Breast epithelium (tissue), 4 donors: ENCODE data around the gene SLC24A2. TPM values are rescaled to one million over a fixed set of nuclear protein-coding genes. Genes with fewer than 3 reads are reported as not detected.

Experiments used
- DNase-seq, 2 donors: peaks; one replicate each; pipeline ENCODE4 v3.0.0-alpha.2; 2019; ENCODE audit warnings: low spot score in 2 of 2
- H3K27ac ChIP-seq, 2 donors: fragments of 200-600 bp; sonication (generic) in 1 of 2; one replicate each; pipeline ENCODE4 v1.5.1; 2016 to 2019; ENCODE audit warnings: mild to moderate bottlenecking in 1 of 2
- H3K27me3 ChIP-seq, 2 donors: fragments of 200-600 bp; sonication (generic) in 1 of 2; one replicate each; pipeline versions ENCODE4 v1.5.1 to v1.6.0; 2017 to 2019; ENCODE audit warnings: control low read depth in 1 of 2, mild to moderate bottlenecking in 1 of 2
- H3K36me3 ChIP-seq: fragments of 200-600 bp; one replicate; pipeline ENCODE4 v1.5.1; 2019
- H3K4me1 ChIP-seq, 2 donors: fragments of 200-600 bp; sonication (generic); one replicate each; pipeline ENCODE4 v1.5.1; 2016 to 2019; ENCODE audit warnings: control low read depth in 1 of 2
- H3K4me3 ChIP-seq, 3 donors: fragments of 200-600 bp; sonication (generic); 1 replicate in 2 of 3; 2 replicates in 1 of 3; pipeline ENCODE4 v1.5.1; 2016 to 2019; ENCODE audit warnings: mild to moderate bottlenecking in 3 of 3, moderate library complexity in 2 of 3
- H3K9me3 ChIP-seq, 2 donors: fragments of 200-600 bp; sonication (generic) in 1 of 2; one replicate each; pipeline ENCODE4 v1.5.1; 2016 to 2019; ENCODE audit warnings: control low read depth in 1 of 2
- CTCF ChIP-seq, 3 donors: fragments of 450-650 bp; IDR thresholded peaks; one replicate each; pipeline ENCODE4 v1.5.1; 2016 to 2017; ENCODE audit warnings: antibody characterized with exemption in 3 of 3, mild to moderate bottlenecking in 3 of 3, moderate library complexity in 3 of 3
- POLR2A ChIP-seq: fragments of 450-650 bp; IDR thresholded peaks from one replicate; pipeline ENCODE4 v1.6.1; 2016; ENCODE audit warnings: antibody characterized with exemption, mild to moderate bottlenecking, moderate library complexity
- POLR2AphosphoS5 ChIP-seq, 3 donors: sonication (generic); formaldehyde crosslinking; IDR thresholded peaks; one replicate each; pipeline ENCODE4 v1.6.1; 2017; ENCODE audit warnings: antibody characterized with exemption in 3 of 3
- intact Hi-C: fragments of 100-400 bp; cut with DNase I; formaldehyde crosslinking; loops from one replicate; pipeline ENCODE4 v1.15.1; 2023; ENCODE audit warnings: low total_unique reads
- total RNA-seq, 3 donors: library from RNA; depleted of rRNA; stranded (reverse); fragments of >200 nt; gene quantifications; one replicate each; pipeline ENCODE4 v1.1.0, GENCODE V29; 2016

The SLC24A2 gene
- total RNA-seq, 3 donors from 2014 or later = 0.66 TPM; not detected in 2

- intact Hi-C loops = no loop called here
- no peaks in the 10 kb centered on the region for H3K9me3 ChIP-seq
- no peaks in the 10 kb centered on the region for H3K4me1 ChIP-seq
- TF ChIP-seq CTCF (IDR thresholded peaks at IDR 0.05) = no peak
- TF ChIP-seq POLR2A = no peak
- TF ChIP-seq POLR2AphosphoS5 (IDR thresholded peaks at IDR 0.05) = no peak
- no peak for DNase-seq
- H3K27ac ChIP-seq = no peak overlapping the region
- H3K36me3 ChIP-seq = no peaks in the 10 kb centered on the region
- peak overlapping the region in 1 of 3 donors; percentile 57 for H3K4me3 ChIP-seq
- H3K27me3 ChIP-seq = peaks cover 0 to 16% of the 10 kb centered on the region in 2 donors
These were observed 685 bp downstream of the SLC24A2 start for GRCh38 chr9:19788152-19788551.

DNA sequence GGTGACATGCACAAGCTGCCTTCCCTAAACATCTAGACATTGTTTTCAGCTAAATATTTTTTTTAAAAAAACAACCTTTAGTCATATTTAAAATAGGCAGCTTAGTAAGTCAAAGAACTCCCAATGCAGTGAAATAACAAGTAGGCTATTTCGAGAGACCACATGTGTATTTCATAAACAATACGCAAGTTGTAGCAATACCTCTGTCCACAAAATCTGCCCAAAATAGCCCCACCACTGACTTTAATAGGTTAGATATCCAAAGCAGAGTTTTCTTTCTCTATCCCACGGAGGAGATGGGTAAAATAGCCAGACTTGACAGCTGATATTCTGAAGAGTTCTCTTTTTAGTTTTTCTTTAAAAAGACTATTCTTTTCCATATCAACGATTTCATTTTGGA lies 1.2 kb downstream of the SLC24A2 start:
- Histone ChIP-seq H3K27me3 (peaks cover 0 to 16% of the 10 kb centered on the region in 2 donors), H3K4me1 (no peaks in the 10 kb centered on the region), H3K36me3 (no peaks in the 10 kb centered on the region), H3K27ac (no peak overlapping the region), H3K4me3 (peak overlapping the region in 1 of 3 donors; percentile 57), H3K9me3 (no peaks in the 10 kb centered on the region)
- no peak for DNase-seq
- no peak for TF ChIP-seq POLR2AphosphoS5 (IDR thresholded peaks at IDR 0.05)
- TF ChIP-seq POLR2A = no peak
- no peak for TF ChIP-seq CTCF (IDR thresholded peaks at IDR 0.05)
- intact Hi-C loops = no loop called here

GRCh38 chr9:19785230-19785629 lies 3.6 kb downstream of the SLC24A2 start:
- Histone ChIP-seq H3K27me3 (peaks cover 0 to 16% of the 10 kb centered on the region in 2 donors), H3K27ac (no peak overlapping the region), H3K4me3 (no peak overlapping the region), H3K36me3 (no peaks in the 10 kb centered on the region), H3K4me1 (no peaks in the 10 kb centered on the region), H3K9me3 (no peaks in the 10 kb centered on the region)
- no peak for TF ChIP-seq POLR2A
- TF ChIP-seq CTCF (IDR thresholded peaks at IDR 0.05) = no peak
- TF ChIP-seq POLR2AphosphoS5 (IDR thresholded peaks at IDR 0.05) = no peak
- DNase-seq = no peak
- intact Hi-C loops = no loop called here

DNA sequence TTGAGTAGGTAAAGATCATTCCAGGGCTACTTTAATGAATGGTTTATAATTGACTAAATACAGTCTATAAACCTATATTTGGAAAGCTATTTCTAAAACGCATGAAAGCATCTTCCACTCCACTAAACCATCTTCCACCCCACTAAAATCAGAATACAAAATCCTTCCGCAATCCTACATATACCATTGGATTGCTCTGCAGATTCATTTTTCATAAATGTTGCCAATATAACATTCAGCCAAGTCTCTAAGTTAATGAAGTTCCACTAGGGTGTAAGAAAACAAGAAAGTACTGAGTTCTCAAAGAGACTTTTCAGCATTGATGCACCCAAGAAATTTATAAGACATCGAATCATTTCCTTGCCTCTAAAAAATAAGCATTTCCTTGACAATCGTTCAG lies 4.7 kb downstream of the SLC24A2 start:
- no peak overlapping the region for H3K4me3 ChIP-seq
- H3K36me3 ChIP-seq = no peaks in the 10 kb centered on the region
- no peaks in the 10 kb centered on the region for H3K9me3 ChIP-seq
- no peak overlapping the region for H3K27ac ChIP-seq
- TF ChIP-seq POLR2A (no peak), POLR2AphosphoS5 (IDR thresholded peaks at IDR 0.05) (no peak), CTCF (IDR thresholded peaks at IDR 0.05) (no peak)
- intact Hi-C loops = no loop called here
- no peaks in the 10 kb centered on the region for H3K4me1 ChIP-seq
- DNase-seq = no peak
- peaks cover 0 to 12% of the 10 kb centered on the region in 2 donors for H3K27me3 ChIP-seq

DNA sequence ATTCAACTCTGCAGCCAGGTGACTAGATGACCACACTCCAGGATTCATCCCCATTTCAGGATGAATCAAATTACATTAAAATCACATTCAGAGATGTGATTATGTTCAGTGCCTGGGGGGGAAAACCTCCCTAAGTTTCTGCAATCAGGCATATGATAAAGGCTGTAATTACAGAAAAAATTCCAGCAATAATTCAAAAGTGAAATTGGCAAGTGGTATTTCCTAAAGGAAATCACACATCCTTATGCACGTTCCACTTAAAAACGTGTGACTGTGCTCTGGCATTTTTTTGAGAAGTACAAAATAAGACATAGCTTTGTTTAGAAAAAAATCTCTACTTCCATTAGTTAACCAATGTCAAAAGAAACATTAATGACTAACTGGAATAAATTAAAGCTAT lies 5.3 kb downstream of the SLC24A2 start:
- Histone ChIP-seq H3K36me3 (no peaks in the 10 kb centered on the region), H3K27ac (no peak overlapping the region), H3K27me3 (peaks cover 0 to 5% of the 10 kb centered on the region in 2 donors), H3K4me3 (no peak overlapping the region), H3K4me1 (no peaks in the 10 kb centered on the region), H3K9me3 (no peaks in the 10 kb centered on the region)
- intact Hi-C loops = no loop called here
- TF ChIP-seq POLR2AphosphoS5 (IDR thresholded peaks at IDR 0.05) = no peak
- TF ChIP-seq POLR2A = no peak
- TF ChIP-seq CTCF (IDR thresholded peaks at IDR 0.05) = no peak
- DNase-seq = no peak
